IMR-90 (cell line): Measurements from ENCODE around the gene GAREM1. TPM values are rescaled to one million over a fixed set of nuclear protein-coding genes. Genes with fewer than 3 reads are reported as not detected.

Source experiments
- ATAC-seq: fragments of 200-7000 bp; cut with Tn5 transposase; 2 replicates; pipeline ENCODE4 v1.9.1; 2020; ENCODE audit warnings: low read depth, mild to moderate bottlenecking, moderate library complexity
- BruUV-seq: library from RNA; stranded (reverse); fragments of 400-500 nt; replicated peaks from 2 replicates; lab custom pipeline; 2021; lab: Mats Ljungman, UMichigan
- CTCF ChIA-PET: fragments of 300-600 bp; formaldehyde crosslinking; extraction: SDS; loops from one replicate; lab custom pipeline; 2021; ENCODE audit warnings: antibody characterized with exemption; lab: Yijun Ruan, JAX
- POLR2A ChIA-PET: fragments of 300-600 bp; sonication (Branson Sonifier 250); formaldehyde crosslinking; loops from one replicate; lab custom pipeline; 2022; ENCODE audit warnings: antibody characterized with exemption; ENCODE audit not compliant: unreplicated experiment; lab: Charles Lee
- DNase-seq: peaks from one replicate; pipeline ENCODE4 v3.0.0; 2013
- H2AFZ ChIP-seq: replicated peaks from 2 replicates; pipeline ENCODE3; 2013; ENCODE audit warnings: low read length, mild to moderate bottlenecking; ENCODE audit not compliant: poor library complexity
- H2AK5ac ChIP-seq: 2 replicates; pipeline ENCODE4 v1.6.1; 2013; ENCODE audit warnings: low read depth, low read length, inconsistent platforms
- H2AK9ac ChIP-seq: replicated peaks from 2 replicates; pipeline ENCODE3; 2013; ENCODE audit warnings: mild to moderate bottlenecking, low read depth, low read length, moderate library complexity; ENCODE audit not compliant: poor library complexity
- H2BK120ac ChIP-seq: 2 replicates; pipeline ENCODE4 v1.6.1; 2013; ENCODE audit warnings: low read depth, low read length, inconsistent platforms
- H2BK15ac ChIP-seq: 3 replicates; pipeline ENCODE4 v1.6.1; 2013; ENCODE audit warnings: low read depth, low read length, inconsistent platforms
- H2BK20ac ChIP-seq: 2 replicates; pipeline ENCODE4 v1.6.1; 2013; ENCODE audit warnings: low read depth, mild to moderate bottlenecking, inconsistent platforms, low read length, moderate library complexity
- H2BK5ac ChIP-seq: 2 replicates; pipeline ENCODE4 v1.6.1; 2013; ENCODE audit warnings: mild to moderate bottlenecking, low read depth, low read length, inconsistent platforms; ENCODE audit not compliant: poor library complexity, severe bottlenecking
- H3K14ac ChIP-seq: replicated peaks from 2 replicates; pipeline ENCODE4 v1.6.1; 2013; ENCODE audit warnings: low read depth, low read length, inconsistent platforms
- H3K18ac ChIP-seq: 2 replicates; pipeline ENCODE4 v1.6.1; 2013; ENCODE audit warnings: low read depth, low read length, control low read depth
- H3K23ac ChIP-seq: 2 replicates; pipeline ENCODE4 v1.6.1; 2013; ENCODE audit warnings: low read depth, low read length, inconsistent platforms
- H3K27ac ChIP-seq: 2 replicates; pipeline ENCODE4 v1.5.1; 2013; ENCODE audit warnings: mild to moderate bottlenecking, control low read depth, low read length; ENCODE audit not compliant: insufficient read depth
- H3K27me3 ChIP-seq: 2 replicates; pipeline ENCODE4 v1.6.1; 2013; ENCODE audit warnings: low read length; ENCODE audit not compliant: control insufficient read depth, insufficient read depth
- H3K36me3 ChIP-seq: 2 replicates; pipeline ENCODE4 v1.6.1; 2013; ENCODE audit warnings: low read length, mixed read lengths; ENCODE audit not compliant: control insufficient read depth, insufficient read depth
- H3K4ac ChIP-seq: 2 replicates; pipeline ENCODE4 v1.6.1; 2013; ENCODE audit warnings: low read depth, low read length, inconsistent platforms
- H3K4me1 ChIP-seq: 2 replicates; pipeline ENCODE4 v1.6.1; 2013; ENCODE audit warnings: low read length, mixed read lengths; ENCODE audit not compliant: control insufficient read depth, insufficient read depth
- H3K4me2 ChIP-seq: 2 replicates; pipeline ENCODE4 v1.6.1; 2013; ENCODE audit warnings: low read depth, mild to moderate bottlenecking, control low read depth, low read length, moderate library complexity
- H3K4me3 ChIP-seq: 2 replicates; pipeline ENCODE4 v1.5.1; 2013; ENCODE audit warnings: low read depth, mild to moderate bottlenecking, control low read depth, low read length, moderate library complexity; ENCODE audit not compliant: insufficient read depth
- H3K56ac ChIP-seq: 2 replicates; pipeline ENCODE4 v1.6.1; 2013; ENCODE audit warnings: low read length, inconsistent platforms; ENCODE audit not compliant: insufficient read depth; ENCODE audit errors: extremely low read depth
- H3K79me1 ChIP-seq, 2 experiments: 2 replicates each; pipeline ENCODE4 v1.6.1; 2013; ENCODE audit warnings: low read length in 2 of 2, inconsistent platforms in 1 of 2, low read depth in 1 of 2
- H3K9ac ChIP-seq: 2 replicates; pipeline ENCODE4 v1.6.1; 2013; ENCODE audit warnings: low read depth, low read length, control low read depth
- H3K9me1 ChIP-seq: 2 replicates; pipeline ENCODE4 v1.6.1; 2013; ENCODE audit warnings: low read length, inconsistent platforms; ENCODE audit not compliant: insufficient read depth
- H3K9me3 ChIP-seq: 2 replicates; pipeline ENCODE4 v1.6.1; 2013; ENCODE audit warnings: low read length; ENCODE audit not compliant: control insufficient read depth, insufficient read depth
- H4K20me1 ChIP-seq: 2 replicates; pipeline ENCODE4 v1.6.1; 2013; ENCODE audit warnings: low read length, inconsistent platforms; ENCODE audit not compliant: insufficient read depth
- H4K5ac ChIP-seq: 2 replicates; pipeline ENCODE4 v1.6.1; 2013; ENCODE audit warnings: mild to moderate bottlenecking, low read depth, low read length, control low read depth
- H4K8ac ChIP-seq, 2 experiments: 2 replicates each; pipeline ENCODE4 v1.6.1; 2013; ENCODE audit warnings: low read depth in 2 of 2, low read length in 2 of 2, control low read depth in 1 of 2, inconsistent platforms in 1 of 2
- H4K91ac ChIP-seq: 2 replicates; pipeline ENCODE4 v1.6.1; 2013; ENCODE audit warnings: low read depth, low read length, inconsistent platforms; ENCODE audit not compliant: insufficient read depth
- BHLHE40 ChIP-seq: fragments of 150-350 bp; IDR thresholded peaks from 2 replicates; pipeline ENCODE4 v1.6.1; 2016; ENCODE audit warnings: mild to moderate bottlenecking, low read depth, low read length
- CEBPB ChIP-seq: IDR thresholded peaks from 2 replicates; pipeline ENCODE4 v1.6.1; 2012; ENCODE audit warnings: low read depth, low read length, improper control_type of control experiment
- CHD1 ChIP-seq: IDR thresholded peaks from 2 replicates; pipeline ENCODE4 v1.6.1; 2012; ENCODE audit warnings: low read depth, low read length, improper control_type of control experiment
- FOS ChIP-seq: fragments of 150-350 bp; IDR thresholded peaks from 2 replicates; pipeline ENCODE4 v1.6.1; 2016; ENCODE audit warnings: low read depth, low read length
- MAFK ChIP-seq: IDR thresholded peaks from 2 replicates; pipeline ENCODE4 v1.6.1; 2012; ENCODE audit warnings: low read depth, low read length, improper control_type of control experiment
- MAZ ChIP-seq: IDR thresholded peaks from 2 replicates; pipeline ENCODE4 v1.6.1; 2012; ENCODE audit warnings: low read depth, mild to moderate bottlenecking, low read length, improper control_type of control experiment, moderate library complexity, borderline replicate concordance
- MXI1 ChIP-seq: IDR thresholded peaks from 2 replicates; pipeline ENCODE4 v1.6.1; 2012; ENCODE audit warnings: low read depth, mild to moderate bottlenecking, low read length, moderate library complexity, borderline replicate concordance
- RAD21 ChIP-seq: IDR thresholded peaks from 2 replicates; pipeline ENCODE4 v1.6.1; 2012; ENCODE audit warnings: low read length, improper control_type of control experiment
- RCOR1 ChIP-seq: IDR thresholded peaks from 2 replicates; pipeline ENCODE4 v1.6.1; 2012; ENCODE audit warnings: mild to moderate bottlenecking, low read length, improper control_type of control experiment; ENCODE audit not compliant: insufficient replicate concordance
- RFX5 ChIP-seq: IDR thresholded peaks from 2 replicates; pipeline ENCODE4 v1.8.0; 2012; ENCODE audit warnings: low read depth, mild to moderate bottlenecking, low read length, moderate library complexity
- SMC3 ChIP-seq: fragments of 150-350 bp; IDR thresholded peaks from 2 replicates; pipeline ENCODE4 v1.6.1; 2016; ENCODE audit warnings: low read depth, mild to moderate bottlenecking, antibody characterized with exemption, low read length, moderate library complexity
- WGBS, 2 experiments: methylation state at CpG; one replicate each; pipeline versions ENCODE4 v1.1.5 to v1.1.7; 2013; ENCODE audit warnings: missing lambda C conversion rate in 2 of 2; ENCODE audit not compliant: insufficient read length in 1 of 2; ENCODE audit errors: extremely low coverage in 2 of 2; 5-methylcytosine and 5-hydroxymethylcytosine counted together
- dilution Hi-C: fragments of 300-500 bp; cut with HindIII; formaldehyde crosslinking; loops from one replicate; pipeline ENCODE4 v1.14.3; 2018; ENCODE audit warnings: low sequenced_read_pairs; ENCODE audit not compliant: unreplicated experiment
- in situ Hi-C: fragments of 300-500 bp; cut with MboI; formaldehyde crosslinking; loops from 3 replicates; pipeline ENCODE4 v1.14.3; 2019; ENCODE audit warnings: low sequenced_read_pairs, inconsistent platforms, mixed read lengths
- intact Hi-C: fragments of 100-400 bp; cut with micrococcal nuclease; formaldehyde crosslinking; loops from 2 replicates; pipeline ENCODE4 v1.10.0; 2022
- polyA plus RNA-seq, 3 experiments: library from polyadenylated mRNA; depleted of rRNA; stranded (reverse); fragments of >200 nt; gene quantifications; 2 replicates each; pipeline ENCODE4 v1.2.3, GENCODE V29; 2012; ENCODE audit warnings: low replicate concordance in 1 of 3
- total RNA-seq: library from RNA; depleted of rRNA; stranded (reverse); fragments of >200 nt; gene quantifications from 2 replicates; pipeline ENCODE4 v1.2.3, GENCODE V29; 2012
- TF ChIP-seq, protein P1 (sequence below): fragments of 150-350 bp; IDR thresholded peaks from 2 replicates; pipeline ENCODE4 v1.6.1; 2017; ENCODE audit warnings: mild to moderate bottlenecking, antibody characterized with exemption, low read length, low read depth
- TF ChIP-seq, protein P2 (sequence below): conservative IDR thresholded peaks from 2 replicates; pipeline ENCODE4 v1.5.1; 2012; ENCODE audit warnings: mild to moderate bottlenecking, low read depth, low read length, improper control_type of control experiment
- TF ChIP-seq, protein P3 (sequence below): fragments of 150-350 bp; IDR thresholded peaks from 2 replicates; pipeline ENCODE4 v1.6.1; 2016; ENCODE audit warnings: low read depth, mild to moderate bottlenecking, low read length, moderate library complexity, borderline replicate concordance

Gene GAREM1
- total and polyA plus RNA-seq, 2 of the 4 experiments (the other 2 are of a cell fraction) = 1.4 to 2.3 TPM

DNA sequence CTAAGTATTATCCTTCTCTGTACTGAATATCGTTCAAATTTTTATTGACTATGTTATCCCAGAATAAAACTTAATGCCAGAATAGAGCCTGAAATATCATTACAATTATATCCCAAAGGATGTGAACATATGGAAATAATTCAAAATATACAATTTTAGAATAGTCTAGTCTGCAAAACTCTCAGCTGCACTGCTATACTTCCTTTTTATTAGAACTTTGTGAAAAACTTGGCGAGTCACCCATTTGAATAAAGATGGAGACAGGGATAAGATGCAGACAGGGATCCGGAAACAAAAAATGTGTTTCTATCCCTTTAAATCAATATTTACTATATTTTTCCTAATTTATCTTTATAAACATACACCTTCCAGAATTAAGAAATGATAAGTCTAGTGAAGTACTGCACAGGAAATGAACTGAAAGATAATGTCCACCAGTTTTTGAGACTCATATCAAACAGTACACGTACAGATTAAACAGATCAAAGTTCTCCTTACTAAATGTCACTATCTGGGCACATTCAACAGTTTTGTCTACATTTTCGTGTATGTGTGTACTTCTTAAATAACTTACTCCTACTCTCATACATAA, 173.0 kb downstream of the GAREM1 start:
- in situ Hi-C loops = no loop called here
- H3K4me2 ChIP-seq = peak overlapping the region; percentile 13; the same call in 1 of the 2 replicates
- CTCF ChIA-PET = interaction anchor here (0.6 kb wide), 1 partner anchor 13 kb away, joined by 3 read pairs; no protein-coding TSS in a partner anchor

More for the DNA sequence above, 173.0 kb downstream of the GAREM1 start:
- no peak overlapping the region for H3K23ac ChIP-seq
- no peak overlapping the region for H2BK15ac ChIP-seq
- no peak overlapping the region for H2BK20ac ChIP-seq
- BruUV-seq = no TSS peak
- H4K20me1 ChIP-seq = no peaks in the 10 kb centered on the region
- no peaks in the 10 kb centered on the region for H3K36me3 ChIP-seq
- no peak for DNase-seq
- no CpG with 5 or more reads among the region's 5 CpGs for WGBS, 2 experiments
- intact Hi-C loops = no loop called here
- no peak overlapping the region for H4K91ac ChIP-seq
- no peaks in the 10 kb centered on the region for H3K79me1 ChIP-seq
- no peak overlapping the region for H3K27ac ChIP-seq
- no peak overlapping the region for H3K4me3 ChIP-seq
- H2AK5ac ChIP-seq = no peak overlapping the region
- no peak overlapping the region for H3K14ac ChIP-seq
- H3K4ac ChIP-seq = no peak overlapping the region
- TF ChIP-seq SMC3 (no peak), MXI1 (no peak), RAD21 (no peak), FOS (no peak), MAFK (no peak), CEBPB (no peak), BHLHE40 (no peak), RFX5 (no peak), RCOR1 (no peak), MAZ (no peak), CHD1 (no peak)
- TF ChIP-seq, protein P1, sequence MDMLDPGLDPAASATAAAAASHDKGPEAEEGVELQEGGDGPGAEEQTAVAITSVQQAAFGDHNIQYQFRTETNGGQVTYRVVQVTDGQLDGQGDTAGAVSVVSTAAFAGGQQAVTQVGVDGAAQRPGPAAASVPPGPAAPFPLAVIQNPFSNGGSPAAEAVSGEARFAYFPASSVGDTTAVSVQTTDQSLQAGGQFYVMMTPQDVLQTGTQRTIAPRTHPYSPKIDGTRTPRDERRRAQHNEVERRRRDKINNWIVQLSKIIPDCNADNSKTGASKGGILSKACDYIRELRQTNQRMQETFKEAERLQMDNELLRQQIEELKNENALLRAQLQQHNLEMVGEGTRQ = no peak
- TF ChIP-seq, protein P2, sequence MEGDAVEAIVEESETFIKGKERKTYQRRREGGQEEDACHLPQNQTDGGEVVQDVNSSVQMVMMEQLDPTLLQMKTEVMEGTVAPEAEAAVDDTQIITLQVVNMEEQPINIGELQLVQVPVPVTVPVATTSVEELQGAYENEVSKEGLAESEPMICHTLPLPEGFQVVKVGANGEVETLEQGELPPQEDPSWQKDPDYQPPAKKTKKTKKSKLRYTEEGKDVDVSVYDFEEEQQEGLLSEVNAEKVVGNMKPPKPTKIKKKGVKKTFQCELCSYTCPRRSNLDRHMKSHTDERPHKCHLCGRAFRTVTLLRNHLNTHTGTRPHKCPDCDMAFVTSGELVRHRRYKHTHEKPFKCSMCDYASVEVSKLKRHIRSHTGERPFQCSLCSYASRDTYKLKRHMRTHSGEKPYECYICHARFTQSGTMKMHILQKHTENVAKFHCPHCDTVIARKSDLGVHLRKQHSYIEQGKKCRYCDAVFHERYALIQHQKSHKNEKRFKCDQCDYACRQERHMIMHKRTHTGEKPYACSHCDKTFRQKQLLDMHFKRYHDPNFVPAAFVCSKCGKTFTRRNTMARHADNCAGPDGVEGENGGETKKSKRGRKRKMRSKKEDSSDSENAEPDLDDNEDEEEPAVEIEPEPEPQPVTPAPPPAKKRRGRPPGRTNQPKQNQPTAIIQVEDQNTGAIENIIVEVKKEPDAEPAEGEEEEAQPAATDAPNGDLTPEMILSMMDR = no peak
- TF ChIP-seq, protein P3, sequence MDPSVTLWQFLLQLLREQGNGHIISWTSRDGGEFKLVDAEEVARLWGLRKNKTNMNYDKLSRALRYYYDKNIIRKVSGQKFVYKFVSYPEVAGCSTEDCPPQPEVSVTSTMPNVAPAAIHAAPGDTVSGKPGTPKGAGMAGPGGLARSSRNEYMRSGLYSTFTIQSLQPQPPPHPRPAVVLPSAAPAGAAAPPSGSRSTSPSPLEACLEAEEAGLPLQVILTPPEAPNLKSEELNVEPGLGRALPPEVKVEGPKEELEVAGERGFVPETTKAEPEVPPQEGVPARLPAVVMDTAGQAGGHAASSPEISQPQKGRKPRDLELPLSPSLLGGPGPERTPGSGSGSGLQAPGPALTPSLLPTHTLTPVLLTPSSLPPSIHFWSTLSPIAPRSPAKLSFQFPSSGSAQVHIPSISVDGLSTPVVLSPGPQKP = no peak
- H3K18ac ChIP-seq = no peak overlapping the region
- H2AFZ ChIP-seq = no peak overlapping the region
- H3K56ac ChIP-seq = no peak overlapping the region
- no peak overlapping the region for H3K9ac ChIP-seq
- H2BK120ac ChIP-seq = no peak overlapping the region
- no peak overlapping the region for H2BK5ac ChIP-seq
- peaks cover 6% of the 10 kb centered on the region for H3K4me1 ChIP-seq
- no peaks in the 10 kb centered on the region for H3K9me3 ChIP-seq
- no peaks in the 10 kb centered on the region for H3K27me3 ChIP-seq
- H2AK9ac ChIP-seq = no peak overlapping the region
- peaks cover 2% of the 10 kb centered on the region; the same call in 1 of the 2 replicates for H3K9me1 ChIP-seq
- dilution Hi-C loops = loop anchor here (25.0 kb wide), 1 partner anchor 165 kb away; the partner anchor contains the start of gene GAREM1
- POLR2A ChIA-PET = no interaction called here
- ATAC-seq = no peak
- no peak overlapping the region for H4K5ac ChIP-seq
- no peak overlapping the region for H4K8ac ChIP-seq
